ENCODE results near the gene RFPL3.

DNA sequence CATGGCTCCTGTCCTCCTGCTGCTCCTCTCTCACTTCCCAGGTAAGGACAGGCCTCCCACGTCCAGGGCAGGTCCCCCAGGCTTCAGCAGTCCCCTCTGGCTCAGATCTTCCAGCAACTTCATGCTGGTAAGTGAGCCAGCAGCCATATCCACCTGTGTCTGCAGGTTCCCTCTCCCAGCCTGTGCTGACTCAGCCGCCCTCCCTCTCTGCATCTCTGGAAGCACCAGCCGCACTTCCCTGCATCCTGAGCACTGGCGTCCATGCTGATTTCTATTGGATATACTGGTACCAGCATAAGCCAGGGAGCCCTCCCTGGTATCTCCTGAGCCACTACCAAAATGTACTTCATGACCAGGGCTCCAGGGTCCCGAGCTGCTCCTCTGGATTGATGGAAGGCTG lies 19.0 kb downstream of the RFPL3 start:
- TF ChIP-seq, protein P1, sequence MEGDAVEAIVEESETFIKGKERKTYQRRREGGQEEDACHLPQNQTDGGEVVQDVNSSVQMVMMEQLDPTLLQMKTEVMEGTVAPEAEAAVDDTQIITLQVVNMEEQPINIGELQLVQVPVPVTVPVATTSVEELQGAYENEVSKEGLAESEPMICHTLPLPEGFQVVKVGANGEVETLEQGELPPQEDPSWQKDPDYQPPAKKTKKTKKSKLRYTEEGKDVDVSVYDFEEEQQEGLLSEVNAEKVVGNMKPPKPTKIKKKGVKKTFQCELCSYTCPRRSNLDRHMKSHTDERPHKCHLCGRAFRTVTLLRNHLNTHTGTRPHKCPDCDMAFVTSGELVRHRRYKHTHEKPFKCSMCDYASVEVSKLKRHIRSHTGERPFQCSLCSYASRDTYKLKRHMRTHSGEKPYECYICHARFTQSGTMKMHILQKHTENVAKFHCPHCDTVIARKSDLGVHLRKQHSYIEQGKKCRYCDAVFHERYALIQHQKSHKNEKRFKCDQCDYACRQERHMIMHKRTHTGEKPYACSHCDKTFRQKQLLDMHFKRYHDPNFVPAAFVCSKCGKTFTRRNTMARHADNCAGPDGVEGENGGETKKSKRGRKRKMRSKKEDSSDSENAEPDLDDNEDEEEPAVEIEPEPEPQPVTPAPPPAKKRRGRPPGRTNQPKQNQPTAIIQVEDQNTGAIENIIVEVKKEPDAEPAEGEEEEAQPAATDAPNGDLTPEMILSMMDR (conservative IDR thresholded peaks at IDR 0.05; ENCODE audit: low read length), result no peak
- no peak for TF ChIP-seq EZH2phosphoT487 (IDR thresholded peaks at IDR 0.05; ENCODE audit: borderline replicate concordance)
